Neural progenitor cell (in vitro differentiated cells): ENCODE data around the gene SIM2.

Experiments
- EZH2 ChIP-seq: fragments of 200-600 bp; sonication (generic); IDR thresholded peaks from 2 replicates; pipeline ENCODE4 v1.6.1; 2017; ENCODE audit warnings: antibody characterized with exemption, mild to moderate bottlenecking, moderate library complexity
- TF ChIP-seq, protein P1 (sequence below): fragments of 200-600 bp; sonication (generic); IDR thresholded peaks from 2 replicates; pipeline ENCODE4 v1.5.1; 2017; ENCODE audit warnings: antibody characterized with exemption, mild to moderate bottlenecking

DNA sequence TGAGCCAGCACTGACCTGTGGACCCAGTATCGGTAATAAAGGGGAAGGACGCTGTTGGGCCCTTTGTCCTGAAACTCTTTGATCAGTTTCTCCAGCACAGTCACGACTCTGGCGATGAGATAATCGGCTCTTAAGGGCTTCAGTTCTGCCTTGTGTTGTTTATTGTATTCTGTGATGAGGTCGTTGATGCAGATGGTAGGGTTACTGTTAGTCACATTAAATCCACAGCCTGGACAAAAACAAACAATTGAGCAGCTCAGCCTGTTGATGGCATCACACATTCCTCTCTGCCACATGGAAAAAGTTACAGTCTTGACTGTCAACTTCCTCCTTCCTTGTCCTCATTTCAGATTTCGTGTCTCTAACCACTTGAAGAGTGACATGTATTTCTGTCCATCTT lies 57.6 kb downstream of the SIM2 start:
- no peak for TF ChIP-seq EZH2
- TF ChIP-seq, protein P1, sequence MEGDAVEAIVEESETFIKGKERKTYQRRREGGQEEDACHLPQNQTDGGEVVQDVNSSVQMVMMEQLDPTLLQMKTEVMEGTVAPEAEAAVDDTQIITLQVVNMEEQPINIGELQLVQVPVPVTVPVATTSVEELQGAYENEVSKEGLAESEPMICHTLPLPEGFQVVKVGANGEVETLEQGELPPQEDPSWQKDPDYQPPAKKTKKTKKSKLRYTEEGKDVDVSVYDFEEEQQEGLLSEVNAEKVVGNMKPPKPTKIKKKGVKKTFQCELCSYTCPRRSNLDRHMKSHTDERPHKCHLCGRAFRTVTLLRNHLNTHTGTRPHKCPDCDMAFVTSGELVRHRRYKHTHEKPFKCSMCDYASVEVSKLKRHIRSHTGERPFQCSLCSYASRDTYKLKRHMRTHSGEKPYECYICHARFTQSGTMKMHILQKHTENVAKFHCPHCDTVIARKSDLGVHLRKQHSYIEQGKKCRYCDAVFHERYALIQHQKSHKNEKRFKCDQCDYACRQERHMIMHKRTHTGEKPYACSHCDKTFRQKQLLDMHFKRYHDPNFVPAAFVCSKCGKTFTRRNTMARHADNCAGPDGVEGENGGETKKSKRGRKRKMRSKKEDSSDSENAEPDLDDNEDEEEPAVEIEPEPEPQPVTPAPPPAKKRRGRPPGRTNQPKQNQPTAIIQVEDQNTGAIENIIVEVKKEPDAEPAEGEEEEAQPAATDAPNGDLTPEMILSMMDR, result no peak
